H1 (cell line): ENCODE data around the gene STRADB. TPM values are rescaled to one million over a fixed set of nuclear protein-coding genes. Genes with fewer than 3 reads are reported as not detected.

ENCODE experiments used
- CTCF ChIA-PET: fragments of 300-600 bp; sonication (Branson Sonifier 250); formaldehyde crosslinking; loops from one replicate; lab custom pipeline; 2021; ENCODE audit not compliant: partially characterized antibody; lab: Charles Lee
- POLR2A ChIA-PET: fragments of 300-600 bp; sonication (Branson Sonifier 250); formaldehyde crosslinking; loops from one replicate; lab custom pipeline; 2021; ENCODE audit warnings: inconsistent platforms; ENCODE audit not compliant: partially characterized antibody; lab: Charles Lee
- DNase-seq, 2 experiments: peaks; one replicate each; pipeline versions ENCODE4 v3.0.0 to v3.0.0-alpha.2; 2010 to 2022; ENCODE audit warnings: low spot score in 2 of 2, low read depth in 1 of 2, mixed read lengths in 1 of 2
- FAIRE-seq: peaks from 2 replicates; lab custom pipeline; 2011; peaks lifted over from hg19 to GRCh38; lab: Jason Lieb, UNC
- H2AFZ ChIP-seq: 2 replicates; pipeline ENCODE4 v1.8.1; 2012; ENCODE audit warnings: low read length, inconsistent platforms
- H2AK5ac ChIP-seq: 2 replicates; pipeline ENCODE4 v1.6.1; 2013; ENCODE audit warnings: low read depth, low read length
- H2BK120ac ChIP-seq: replicated peaks from 2 replicates; pipeline ENCODE3; 2013; ENCODE audit warnings: low read depth, low read length, inconsistent platforms
- H2BK12ac ChIP-seq: 2 replicates; pipeline ENCODE4 v1.6.1; 2013; ENCODE audit warnings: low read depth, low read length
- H2BK15ac ChIP-seq: 2 replicates; pipeline ENCODE4 v1.6.1; 2013; ENCODE audit warnings: low read length
- H2BK20ac ChIP-seq: 2 replicates; pipeline ENCODE4 v1.6.1; 2013; ENCODE audit warnings: low read length
- H2BK5ac ChIP-seq: 2 replicates; pipeline ENCODE4 v1.6.1; 2013; ENCODE audit warnings: low read depth, low read length
- H3K14ac ChIP-seq: 2 replicates; pipeline ENCODE4 v1.6.1; 2013; ENCODE audit warnings: inconsistent platforms; ENCODE audit not compliant: insufficient read length
- H3K18ac ChIP-seq: 2 replicates; pipeline ENCODE4 v1.6.1; 2013; ENCODE audit warnings: low read length; ENCODE audit errors: extremely low read depth
- H3K23ac ChIP-seq: 2 replicates; pipeline ENCODE4 v1.6.1; 2013; ENCODE audit warnings: inconsistent platforms; ENCODE audit not compliant: insufficient read length
- H3K23me2 ChIP-seq: 2 replicates; pipeline ENCODE4 v1.6.1; 2013; ENCODE audit warnings: low read depth, low read length
- H3K27ac ChIP-seq: 2 replicates; pipeline ENCODE4 v1.6.1; 2011; ENCODE audit warnings: low read depth, low read length, inconsistent platforms
- H3K27me3 ChIP-seq, 4 experiments: replicated peaks in 1 of 4; 1 replicate in 1 of 4; 2 replicates in 3 of 4; pipeline versions ENCODE4 v1.6.1 to v1.8.1; 2011 to 2013; ENCODE audit warnings: low read length in 3 of 4, mild to moderate bottlenecking in 3 of 4, inconsistent platforms in 2 of 4, mixed read lengths in 2 of 4, moderate library complexity in 1 of 4; ENCODE audit not compliant: control insufficient read depth in 3 of 4, insufficient read depth in 3 of 4; ENCODE audit errors: extremely low read depth in 1 of 4
- H3K36me3 ChIP-seq, 4 experiments: 2 replicates each; pipeline versions ENCODE4 v1.6.1 to v1.8.1; 2011 to 2013; ENCODE audit warnings: mild to moderate bottlenecking in 4 of 4, low read length in 3 of 4, moderate library complexity in 2 of 4, control low read depth in 1 of 4, inconsistent platforms in 1 of 4; ENCODE audit not compliant: insufficient read depth in 4 of 4, control insufficient read depth in 2 of 4
- H3K4ac ChIP-seq: replicated peaks from 2 replicates; pipeline ENCODE3; 2013; ENCODE audit warnings: low read length, low read depth, mixed read lengths, inconsistent platforms; ENCODE audit not compliant: insufficient read length
- H3K4me1 ChIP-seq, 4 experiments: replicated peaks in 1 of 4; 1 replicate in 1 of 4; 2 replicates in 3 of 4; pipeline versions ENCODE4 v1.6.1 to v1.8.1; 2011 to 2013; ENCODE audit warnings: low read length in 3 of 4, inconsistent platforms in 2 of 4, mixed read lengths in 1 of 4; ENCODE audit not compliant: insufficient read depth in 4 of 4, control insufficient read depth in 3 of 4
- H3K4me2 ChIP-seq, 2 experiments: 2 replicates each; pipeline versions ENCODE4 v1.6.1 to v1.8.1; 2011 to 2013; ENCODE audit warnings: low read depth in 2 of 2, low read length in 2 of 2, control low read depth in 1 of 2, inconsistent platforms in 1 of 2, mild to moderate bottlenecking in 1 of 2; ENCODE audit not compliant: insufficient read depth in 1 of 2
- H3K4me3 ChIP-seq, 4 experiments: fragments of 200-600, 300-600 bp in 1 of 4; sonication (generic), shearing (Covaris generic), sonication (Bioruptor Twin) in 1 of 4; 2 replicates each; pipeline versions ENCODE4 v1.5.1 to v1.8.1; 2011 to 2016; ENCODE audit warnings: low read length in 4 of 4, low read depth in 3 of 4, control low read depth in 2 of 4, inconsistent platforms in 2 of 4, mild to moderate bottlenecking in 2 of 4, mixed read lengths in 1 of 4, moderate library complexity in 1 of 4; ENCODE audit not compliant: insufficient read depth in 2 of 4; ENCODE audit errors: extremely low read depth in 1 of 4
- H3K56ac ChIP-seq: replicated peaks from 2 replicates; pipeline ENCODE3; 2013; ENCODE audit warnings: low read depth, mild to moderate bottlenecking, mixed read lengths, low read length, inconsistent platforms; ENCODE audit not compliant: insufficient read length
- H3K79me1 ChIP-seq: 2 replicates; pipeline ENCODE4 v1.6.1; 2013; ENCODE audit warnings: low read depth, low read length, control low read depth
- H3K79me2 ChIP-seq, 2 experiments: 2 replicates each; pipeline versions ENCODE4 v1.6.1 to v1.8.1; 2012 to 2013; ENCODE audit warnings: low read length in 2 of 2, mild to moderate bottlenecking in 2 of 2, inconsistent platforms in 1 of 2; ENCODE audit not compliant: insufficient read depth in 2 of 2, control insufficient read depth in 1 of 2
- H3K9ac ChIP-seq, 4 experiments: replicated peaks in 1 of 4; 1 replicate in 1 of 4; 2 replicates in 3 of 4; pipeline versions ENCODE4 v1.6.1 to v1.8.1; 2011 to 2013; ENCODE audit warnings: low read depth in 3 of 4, low read length in 3 of 4, control low read depth in 2 of 4, mild to moderate bottlenecking in 2 of 4, moderate library complexity in 2 of 4, inconsistent platforms in 1 of 4; ENCODE audit errors: extremely low read depth in 1 of 4
- H3K9me3 ChIP-seq, 2 experiments: 2 replicates each; pipeline versions ENCODE4 v1.6.1 to v1.8.1; 2012 to 2013; ENCODE audit warnings: mild to moderate bottlenecking in 2 of 2, moderate library complexity in 2 of 2, control low read depth in 1 of 2, inconsistent platforms in 1 of 2, low read depth in 1 of 2, low read length in 1 of 2, mixed read lengths in 1 of 2; ENCODE audit not compliant: insufficient read depth in 2 of 2
- H4K20me1 ChIP-seq, 2 experiments: replicated peaks in 1 of 2; 2 replicates each; pipeline versions ENCODE3 to v1.8.1; 2011 to 2013; ENCODE audit warnings: inconsistent platforms in 2 of 2, low read length in 2 of 2, mild to moderate bottlenecking in 1 of 2; ENCODE audit not compliant: insufficient read depth in 2 of 2, control insufficient read depth in 1 of 2
- H4K5ac ChIP-seq: 2 replicates; pipeline ENCODE4 v1.6.1; 2013; ENCODE audit warnings: low read length, low read depth, mixed read lengths, inconsistent platforms; ENCODE audit not compliant: insufficient read length
- H4K8ac ChIP-seq: 2 replicates; pipeline ENCODE4 v1.8.0; 2013; ENCODE audit warnings: mild to moderate bottlenecking, moderate library complexity, low read length, inconsistent platforms; ENCODE audit not compliant: insufficient read depth; ENCODE audit errors: extremely low read depth
- H4K91ac ChIP-seq: replicated peaks from 2 replicates; pipeline ENCODE3; 2013; ENCODE audit warnings: low read length, mixed read lengths, inconsistent platforms; ENCODE audit not compliant: insufficient read length
- ASH2L ChIP-seq: fragments of 200-600, 300-600 bp; sonication (generic); IDR thresholded peaks from one replicate; pipeline ENCODE4 v1.7.1; 2017; ENCODE audit warnings: low read length
- ATF2 ChIP-seq: IDR thresholded peaks from 2 replicates; pipeline ENCODE4 v1.6.1; 2012; ENCODE audit warnings: low read length, inconsistent platforms
- BACH1 ChIP-seq: IDR thresholded peaks from 2 replicates; pipeline ENCODE4 v1.6.1; 2012; ENCODE audit warnings: low read length, improper control_type of control experiment
- CHD1 ChIP-seq: IDR thresholded peaks from 2 replicates; pipeline ENCODE4 v1.6.1; 2012; ENCODE audit warnings: low read depth, low read length, improper control_type of control experiment
- EGR1 ChIP-seq: IDR thresholded peaks from 2 replicates; pipeline ENCODE4 v1.6.1; 2011; ENCODE audit warnings: low read depth, low read length, borderline replicate concordance
- EP300 ChIP-seq, 2 experiments: IDR thresholded peaks; 1 replicate in 1 of 2; 2 replicates in 1 of 2; pipeline ENCODE4 v1.6.1; 2011 to 2012; ENCODE audit warnings: low read depth in 2 of 2, low read length in 2 of 2, mild to moderate bottlenecking in 2 of 2, borderline replicate concordance in 1 of 2, inconsistent platforms in 1 of 2, moderate library complexity in 1 of 2
- HDAC2 ChIP-seq, 2 experiments: fragments of 300-600 bp in 1 of 2; sonication (generic) in 1 of 2; IDR thresholded peaks; 2 replicates each; pipeline ENCODE4 v1.6.1; 2011 to 2012; ENCODE audit warnings: low read depth in 2 of 2, low read length in 2 of 2, mild to moderate bottlenecking in 2 of 2, moderate library complexity in 2 of 2, borderline replicate concordance in 1 of 2, inconsistent platforms in 1 of 2
- KDM5A ChIP-seq: fragments of 200-600 bp; IDR thresholded peaks from 2 replicates; pipeline ENCODE4 v1.7.1; 2012; ENCODE audit warnings: mild to moderate bottlenecking, low read length, inconsistent platforms, mixed read lengths
- NANOG ChIP-seq: IDR thresholded peaks from 2 replicates; pipeline ENCODE4 v1.6.1; 2011; ENCODE audit warnings: low read length, low read depth, mild to moderate bottlenecking, inconsistent platforms; ENCODE audit not compliant: insufficient read depth, poor library complexity, severe bottlenecking
- RBBP5 ChIP-seq: IDR thresholded peaks from 2 replicates; pipeline ENCODE4 v1.7.1; 2012; ENCODE audit warnings: low read depth, mild to moderate bottlenecking, inconsistent platforms, low read length, moderate library complexity, borderline replicate concordance
- TEAD4 ChIP-seq: IDR thresholded peaks from 2 replicates; pipeline ENCODE4 v1.6.1; 2012; ENCODE audit warnings: low read depth, low read length, inconsistent platforms, mixed read lengths
- WGBS, 2 experiments: shearing (Covaris generic) in 1 of 2; methylation state at CpG; one replicate each; pipeline versions ENCODE4 v1.1.6 to v1.1.7; 2013 to 2015; ENCODE audit warnings: low lambda C conversion rate in 2 of 2, mixed read lengths in 2 of 2, inconsistent platforms in 1 of 2, low coverage in 1 of 2, missing lambda C conversion rate in 1 of 2; ENCODE audit not compliant: insufficient replicate concordance in 2 of 2, insufficient coverage in 1 of 2, insufficient read length in 1 of 2; ENCODE audit errors: extremely low coverage in 1 of 2, missing lambda C conversion rate in 1 of 2; 5-methylcytosine and 5-hydroxymethylcytosine counted together
- polyA plus RNA-seq, 7 experiments: library from polyadenylated mRNA; depleted of rRNA in 3 of 7; stranded (reverse) in 5 of 7; unstranded in 2 of 7; fragments of >200 nt in 5 of 7; fragments of 200-250 nt in 2 of 7; gene quantifications; 1 replicate in 5 of 7; 2 replicates in 1 of 7; 4 replicates in 1 of 7; pipeline versions ENCODE4 v1.2.1 to v1.2.3, GENCODE V29; 2011 to 2013; ENCODE audit warnings: missing spikeins in 2 of 7, mixed read lengths in 2 of 7
- total RNA-seq: library from RNA; stranded (reverse); fragmentation: NEBNext Ultra II Directional; extraction: Animal tissue kit (Norgen Biotek cat#: 25700); gene quantifications from 2 replicates; pipeline ENCODE4 v1.2.1, GENCODE V29; 2021

The STRADB gene
- total and polyA plus RNA-seq, 2 of the 8 experiments (the other 6 are each of a cell fraction or from before 2014, with no cell fraction given): 20.9 to 34.9 TPM

GRCh38 chr2:201520201-201520600, 68.7 kb downstream of the STRADB start:
- Histone ChIP-seq H2BK12ac (no peak overlapping the region), H3K4me1 (no peaks in the 10 kb centered on the region), H3K4me2 (no peak overlapping the region), H3K18ac (no peak overlapping the region), H4K5ac (no peak overlapping the region), H3K36me3 (no peaks in the 10 kb centered on the region), H3K9ac (no peak overlapping the region), H4K91ac (no peak overlapping the region), H2BK5ac (no peak overlapping the region), H3K14ac (no peak overlapping the region), H2AFZ (no peak overlapping the region), H3K27me3 (peaks cover 0 to 2% (median 0%) of the 10 kb centered on the region in 4 experiments; a peak in 1 of 7 replicates), H3K23me2 (no peaks in the 10 kb centered on the region), H3K9me3 (no peaks in the 10 kb centered on the region), H3K4ac (no peak overlapping the region), H3K27ac (no peak overlapping the region), H2AK5ac (no peak overlapping the region), H2BK120ac (no peak overlapping the region), H3K79me2 (no peaks in the 10 kb centered on the region), H2BK20ac (no peak overlapping the region), H3K56ac (no peak overlapping the region), H3K4me3 (no peak overlapping the region), H2BK15ac (no peak overlapping the region), H4K8ac (no peak overlapping the region), H4K20me1 (no peaks in the 10 kb centered on the region), H3K79me1 (no peaks in the 10 kb centered on the region), H3K23ac (no peak overlapping the region)
- DNase-seq (no peak), FAIRE-seq (no peak)
- ChIA-PET CTCF (no interaction called here), POLR2A (no interaction called here)
- WGBS, 2 experiments: 94% methylated on average over 2 of the region's 2 CpGs; no CpG with 5 or more reads in 1 of the 2 experiments
- no peak for TF ChIP-seq KDM5A
- no peak for TF ChIP-seq TEAD4
- TF ChIP-seq RBBP5: no peak
- no peak for TF ChIP-seq EP300 (IDR thresholded peaks at IDR 0.05; ENCODE audit: borderline replicate concordance in 1 of 2, low read depth in 2 of 2, low read length in 2 of 2)
- TF ChIP-seq NANOG: no peak
- no peak for TF ChIP-seq EGR1
- no peak for TF ChIP-seq BACH1
- TF ChIP-seq HDAC2 (IDR thresholded peaks at IDR 0.05; ENCODE audit: borderline replicate concordance in 1 of 2, low read depth in 2 of 2, low read length in 2 of 2): no peak
- no peak for TF ChIP-seq ASH2L
- TF ChIP-seq CHD1: no peak
- TF ChIP-seq ATF2: no peak
